Heart left ventricle (tissue), 16 donors: ENCODE measurements around the gene CASKIN1. TPM values are rescaled to one million over a fixed set of nuclear protein-coding genes. Genes with fewer than 3 reads are reported as not detected.
A peak's percentile ranks its signal among the peaks of the same experiment; 100 is the strongest.

Source experiments
- ATAC-seq, 4 donors: fragments of 200-7000 bp; cut with Tn5 transposase; one replicate each; pipeline ENCODE4 v1.9.1; 2020 to 2022; ENCODE audit warnings: moderate library complexity in 4 of 4, mild to moderate bottlenecking in 3 of 4, moderate number of reproducible peaks in 1 of 4
- DNase-seq, 5 donors: peaks; one replicate each; pipeline ENCODE4 v3.0.0-alpha.2; 2020
- H3K27ac ChIP-seq, 12 donors: fragments of 200-600 bp; sonication (generic) in 4 of 12; one replicate each; pipeline versions ENCODE4 v1.5.0 to v1.8.0; 2016 to 2022; ENCODE audit warnings: mild to moderate bottlenecking in 2 of 12
- H3K27me3 ChIP-seq, 9 donors: fragments of 200-600 bp; sonication (generic) in 2 of 9; one replicate each; pipeline versions ENCODE4 v1.5.1 to v1.8.0; 2016 to 2022; ENCODE audit warnings: mild to moderate bottlenecking in 3 of 9
- H3K36me3 ChIP-seq, 9 donors: fragments of 200-600 bp; sonication (generic) in 2 of 9; one replicate each; pipeline versions ENCODE4 v1.5.0 to v1.8.0; 2018 to 2022; ENCODE audit warnings: mild to moderate bottlenecking in 2 of 9
- H3K4me1 ChIP-seq, 12 donors: fragments of 200-600 bp; sonication (generic) in 4 of 12; one replicate each; pipeline versions ENCODE4 v1.5.0 to v1.8.0; 2016 to 2022; ENCODE audit warnings: mild to moderate bottlenecking in 3 of 12
- H3K4me3 ChIP-seq, 12 donors: fragments of 200-600 bp; sonication (generic) in 4 of 12; one replicate each; pipeline versions ENCODE4 v1.5.0 to v1.8.0; 2017 to 2022; ENCODE audit warnings: mild to moderate bottlenecking in 9 of 12, moderate library complexity in 4 of 12
- H3K9me3 ChIP-seq, 12 donors: fragments of 200-600 bp; sonication (generic) in 4 of 12; one replicate each; pipeline versions ENCODE4 v1.5.0 to v1.8.0; 2016 to 2022; ENCODE audit warnings: mild to moderate bottlenecking in 1 of 12
- POLR2A ChIP-seq, 2 donors: fragments of 450-650 bp; IDR thresholded peaks; one replicate each; pipeline ENCODE4 v1.6.1; 2017; ENCODE audit warnings: antibody characterized with exemption in 2 of 2, mild to moderate bottlenecking in 2 of 2, moderate library complexity in 2 of 2
- WGBS, 4 donors: extraction: QIAGEN DNeasy Blood & Tissue Kit in 2 of 4; methylation state at CpG; one replicate each; pipeline versions ENCODE4 v1.1.5 to v1.1.7; 2013 to 2018; 5-methylcytosine and 5-hydroxymethylcytosine counted together
- intact Hi-C, 10 donors: fragments of 100-400 bp; cut with DNase I; formaldehyde crosslinking; loops; one replicate each; pipeline versions ENCODE4 v1.11.1 to v1.14.2; 2022
- polyA plus RNA-seq, 2 donors: library from polyadenylated mRNA; stranded (reverse); fragments of 200-250 nt; gene quantifications; one replicate each; pipeline ENCODE4 v1.2.3, GENCODE V29; 2013
- total RNA-seq, 9 donors: library from RNA; depleted of rRNA in 2 of 9; stranded (reverse); fragments of >200 nt in 2 of 9; fragmentation: NEBNext Ultra II Directional in 3 of 9; extraction: Animal tissue kit (Norgen Biotek cat#: 25700) in 3 of 9; gene quantifications; one replicate each; pipeline versions ENCODE4 v1.1.0 to v1.2.4, GENCODE V29; 2016 to 2023
- TF ChIP-seq, protein P1 (sequence below), 12 donors: fragments of 200-600 bp; sonication (generic) in 4 of 12; IDR thresholded peaks; one replicate each; pipeline versions ENCODE4 v1.5.0 to v1.8.0; 2018 to 2022; ENCODE audit warnings: antibody characterized with exemption in 12 of 12, mild to moderate bottlenecking in 5 of 12
- donor health status: ischemic (EF 13 %, LVEDD 7.1; RV severe dilation, severe dysfunction).
- donor health status: healthy with polysubstance abuse.
- donor health status: DM: no; HTN: yes; CAD: no.
- donor health status: DM: no; HTN: no; CAD: no.
- donor health status: ischemic (EF 25% LVEDD 6.9; RV normal size, moderate dysfunction).
- donor health status: ischemic (EF 25% LVEDD 5.7; RV mildly dilated, moderate dysfunction).
- donor health status: healthy.
- donor health status: DM: yes; HTN: yes; CAD: no.
- donor health status: ischemic (EF 35%, LVEDD 5.7; RV mildly dilated, moderate dysfunction).
- donor health status: nonischemic (EF 11% LVEDD 7.7; RV severe dilation, severe dysfunction).
- donor health status: DM: yes; HTN: yes; CAD: no.
- donor health status: PGD.
- donor health status: ischemic (EF 29% LVEDD 5.4; RV normal size, mild dysfunction).
- donor health status: nonischemic (EF 23%, LVEDD 6.1; RV moderate dilation, normal function).

The CASKIN1 gene
- total and polyA plus RNA-seq, 11 donors: 0.37 to 7.0 (median 2.1) TPM

DNA sequence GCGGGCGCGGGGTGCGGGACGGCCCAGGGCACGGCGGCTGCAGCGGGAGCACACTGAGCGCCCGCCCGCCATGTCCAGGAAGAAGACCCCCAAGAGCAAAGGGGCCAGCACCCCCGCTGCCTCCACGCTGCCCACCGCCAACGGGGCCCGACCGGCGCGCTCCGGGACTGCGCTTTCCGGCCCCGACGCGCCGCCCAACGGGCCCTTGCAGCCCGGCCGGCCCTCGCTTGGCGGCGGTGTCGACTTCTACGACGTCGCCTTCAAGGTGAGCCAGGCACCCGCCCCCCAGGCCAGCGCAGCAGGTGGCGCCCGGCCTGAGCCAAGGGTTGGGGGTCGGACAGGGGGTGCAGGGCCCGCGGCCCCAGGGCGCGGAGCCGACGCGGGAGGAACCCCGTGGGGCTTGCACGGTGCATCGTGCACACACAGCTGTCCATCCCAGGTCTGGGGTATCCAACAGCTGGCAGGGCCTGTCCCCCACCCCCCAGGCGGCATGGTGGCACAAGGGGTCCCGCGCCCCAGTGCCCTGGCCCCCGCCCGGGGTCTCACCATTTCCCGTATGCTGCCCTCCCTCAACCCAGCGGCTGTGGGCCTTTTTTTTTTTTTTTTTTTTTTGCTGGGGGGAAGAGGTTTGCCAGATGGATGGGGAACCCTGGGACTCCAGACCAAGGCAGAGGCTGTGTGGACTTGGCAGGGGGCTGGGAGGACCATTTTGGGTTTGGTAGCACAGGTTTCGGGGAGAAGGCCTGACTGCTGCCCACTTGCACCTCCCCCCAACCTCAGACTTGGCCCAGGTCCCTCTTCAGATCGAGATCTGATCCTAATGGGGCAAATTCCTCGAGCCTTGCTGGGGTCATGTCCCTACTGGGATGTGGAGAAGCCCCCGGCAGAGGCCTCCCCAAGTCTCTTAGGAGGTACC, 47.4 kb downstream of the CASKIN1 start:
- Histone ChIP-seq H3K27me3 (no peaks in the 10 kb centered on the region), H3K36me3 (peaks cover 0 to 18% (median 5%) of the 10 kb centered on the region in 9 donors), H3K27ac (peak overlapping the region in 3 of 12 donors; percentile 46 to 95 (median 50)), H3K4me3 (peak overlapping the region; percentile 16 to 64 (median 54)), H3K9me3 (no peaks in the 10 kb centered on the region), H3K4me1 (peaks cover 9 to 67% (median 52%) of the 10 kb centered on the region in 12 donors)
- TF ChIP-seq, protein P1, sequence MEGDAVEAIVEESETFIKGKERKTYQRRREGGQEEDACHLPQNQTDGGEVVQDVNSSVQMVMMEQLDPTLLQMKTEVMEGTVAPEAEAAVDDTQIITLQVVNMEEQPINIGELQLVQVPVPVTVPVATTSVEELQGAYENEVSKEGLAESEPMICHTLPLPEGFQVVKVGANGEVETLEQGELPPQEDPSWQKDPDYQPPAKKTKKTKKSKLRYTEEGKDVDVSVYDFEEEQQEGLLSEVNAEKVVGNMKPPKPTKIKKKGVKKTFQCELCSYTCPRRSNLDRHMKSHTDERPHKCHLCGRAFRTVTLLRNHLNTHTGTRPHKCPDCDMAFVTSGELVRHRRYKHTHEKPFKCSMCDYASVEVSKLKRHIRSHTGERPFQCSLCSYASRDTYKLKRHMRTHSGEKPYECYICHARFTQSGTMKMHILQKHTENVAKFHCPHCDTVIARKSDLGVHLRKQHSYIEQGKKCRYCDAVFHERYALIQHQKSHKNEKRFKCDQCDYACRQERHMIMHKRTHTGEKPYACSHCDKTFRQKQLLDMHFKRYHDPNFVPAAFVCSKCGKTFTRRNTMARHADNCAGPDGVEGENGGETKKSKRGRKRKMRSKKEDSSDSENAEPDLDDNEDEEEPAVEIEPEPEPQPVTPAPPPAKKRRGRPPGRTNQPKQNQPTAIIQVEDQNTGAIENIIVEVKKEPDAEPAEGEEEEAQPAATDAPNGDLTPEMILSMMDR (IDR thresholded peaks at IDR 0.05): peak in 1 of 12 donors; percentile 3
- TF ChIP-seq POLR2A (IDR thresholded peaks at IDR 0.05): no peak
- intact Hi-C loops: no loop called here
- 5 to 10% (median 7%) methylated on average over 21 to 62 of the region's 62 CpGs for WGBS, 4 donors
- no peak for ATAC-seq
- DNase-seq: peak in 1 of 5 donors; percentile 46

GRCh38 chr16:2147981-2148671, 48.3 kb downstream of the CASKIN1 start, which contains the start of gene RAB26:
Gene RAB26 (plus strand): TSS chr16:2148625. CDS start chr16:2148784, 159 bp downstream.
- intact Hi-C loops: no loop called here
- Histone ChIP-seq H3K4me3 (peak within 1 kb of the TSS; percentile 38 to 64 (median 54)), H3K9me3 (no peaks in the 10 kb centered on the region), H3K27ac (peak within 1 kb of the TSS; percentile 34 to 95 (median 88)), H3K36me3 (peaks cover 0 to 11% (median 5%) of the 10 kb centered on the region in 9 donors), H3K4me1 (peaks cover 7 to 59% (median 45%) of the 10 kb centered on the region in 12 donors), H3K27me3 (no peaks in the 10 kb centered on the region)
- ATAC-seq: peak; percentile 84 to 95 (median 86)
- peak; percentile 83 to 93 (median 87) for DNase-seq
- TF ChIP-seq POLR2A (IDR thresholded peaks at IDR 0.05): no peak
- TF ChIP-seq, protein P1 (IDR thresholded peaks at IDR 0.05): no peak
- 1 to 8% (median 4%) methylated on average over 8 to 55 of the region's 55 CpGs for WGBS, 4 donors

- Histone ChIP-seq H3K36me3 (peaks cover 0 to 11% (median 5%) of the 10 kb centered on the region in 9 donors), H3K27ac (peak overlapping the region; percentile 34 to 95 (median 88)), H3K27me3 (no peaks in the 10 kb centered on the region), H3K4me1 (peaks cover 5 to 51% (median 37%) of the 10 kb centered on the region in 12 donors), H3K4me3 (peak overlapping the region in 3 of 12 donors; percentile 47 to 54 (median 50)), H3K9me3 (no peaks in the 10 kb centered on the region)
- ATAC-seq (no peak), DNase-seq (peak in 1 of 5 donors; percentile 26)
- 58 to 61% (median 59%) methylated on average over 5 to 6 of the region's 6 CpGs for WGBS, 4 donors
- intact Hi-C loops: no loop called here
- TF ChIP-seq POLR2A (IDR thresholded peaks at IDR 0.05): no peak
- TF ChIP-seq, protein P1 (IDR thresholded peaks at IDR 0.05): no peak
Observed at GRCh38 chr16:2147378-2147777, 49.0 kb downstream of the CASKIN1 start.
